GM21515 (cell line): ENCODE results near the gene CDRT4.
"Not testable (repeated sequence)": the region's sequence is repeated elsewhere in the genome, so short reads cannot be mapped to it uniquely, and the experiment has no call there.

ENCODE experiments used
- ATAC-seq: cut with Tn5 transposase; IDR thresholded peaks from one replicate; pipeline ENCODE4 v1.9.1; 2021; ENCODE audit not compliant: unreplicated experiment

Gene CDRT4

GRCh38 chr17:15467592-15467991 is at the start of gene CDRT4:
CDRT4 (minus strand) TSS chr17:15467621; CDS start chr17:15440238, 27,383 bp downstream.
- no peak for ATAC-seq

- ATAC-seq, result no peak
These were observed 48.7 kb upstream of the CDRT4 start for GRCh38 chr17:15516150-15516549.

GRCh38 chr17:15514469-15514868 is 47.0 kb upstream of the CDRT4 start:
- ATAC-seq, result no peak

- ATAC-seq, result no peak
These were observed 46.5 kb upstream of the CDRT4 start for GRCh38 chr17:15513856-15514459.

- no peak for ATAC-seq
These were observed 45.8 kb upstream of the CDRT4 start for GRCh38 chr17:15513058-15513791.

- ATAC-seq, result no peak
These were observed 44.8 kb upstream of the CDRT4 start for GRCh38 chr17:15512071-15512709.

- ATAC-seq, result no peak
These were observed 43.7 kb upstream of the CDRT4 start for GRCh38 chr17:15511142-15511541.

GRCh38 chr17:15510361-15510760 is 42.9 kb upstream of the CDRT4 start:
- ATAC-seq, result no peak

- ATAC-seq, result no peak
These were observed 41.7 kb upstream of the CDRT4 start for GRCh38 chr17:15509095-15509494.

- ATAC-seq, result no peak
These were observed 41.0 kb upstream of the CDRT4 start for GRCh38 chr17:15508466-15508865.

- ATAC-seq, result no peak
These were observed 40.5 kb upstream of the CDRT4 start for GRCh38 chr17:15507896-15508295.

GRCh38 chr17:15507001-15507400 is 39.6 kb upstream of the CDRT4 start:
- no peak for ATAC-seq

GRCh38 chr17:15505708-15506107 is 38.3 kb upstream of the CDRT4 start:
- not testable (repeated sequence) for ATAC-seq

GRCh38 chr17:15503731-15504130 is 36.3 kb upstream of the CDRT4 start:
- ATAC-seq, result no peak

GRCh38 chr17:15502369-15503112 is 35.1 kb upstream of the CDRT4 start:
- ATAC-seq, result no peak

- no peak for ATAC-seq
These were observed 34.4 kb upstream of the CDRT4 start for GRCh38 chr17:15501793-15502192.

GRCh38 chr17:15501282-15501681 is 33.9 kb upstream of the CDRT4 start:
- ATAC-seq, result no peak

- no peak for ATAC-seq
These were observed 30.7 kb upstream of the CDRT4 start for GRCh38 chr17:15498107-15498506.

GRCh38 chr17:15496735-15497670 is 29.6 kb upstream of the CDRT4 start:
- no peak for ATAC-seq

- ATAC-seq, result no peak
These were observed 27.4 kb upstream of the CDRT4 start for GRCh38 chr17:15494821-15495220.

- ATAC-seq, result no peak
These were observed 26.2 kb upstream of the CDRT4 start for GRCh38 chr17:15493693-15494035.
